ENCODE results near the gene PID1.

The PID1 gene

GRCh38 chr2:229257985-229258384, 13.1 kb downstream of the PID1 start:
- DNase-seq, result no peak

- DNase-seq, result no peak
Measured at GRCh38 chr2:229256376-229256775, 14.7 kb downstream of the PID1 start.

GRCh38 chr2:229254206-229254605, 16.9 kb downstream of the PID1 start:
- no peak for DNase-seq

GRCh38 chr2:229252996-229253395, 18.1 kb downstream of the PID1 start:
- DNase-seq, result no peak

- DNase-seq, result no peak
Measured at GRCh38 chr2:229252280-229252679, 18.8 kb downstream of the PID1 start.

- DNase-seq, result no peak
Measured at GRCh38 chr2:229249536-229249935, 21.6 kb downstream of the PID1 start.

GRCh38 chr2:229246334-229246733, 24.8 kb downstream of the PID1 start:
- DNase-seq, result no peak

GRCh38 chr2:229244975-229245374, 26.1 kb downstream of the PID1 start:
- no peak for DNase-seq

GRCh38 chr2:229243890-229244560, 27.1 kb downstream of the PID1 start:
- DNase-seq, result no peak

- DNase-seq, result no peak
Measured at GRCh38 chr2:229240984-229241491, 30.0 kb downstream of the PID1 start.

- no peak for DNase-seq
Measured at GRCh38 chr2:229239021-229239420, 32.1 kb downstream of the PID1 start.

GRCh38 chr2:229237270-229237669, 33.8 kb downstream of the PID1 start:
- DNase-seq, result no peak

- no peak for DNase-seq
Measured at GRCh38 chr2:229235131-229235914, 35.8 kb downstream of the PID1 start.

GRCh38 chr2:229231885-229232284, 39.2 kb downstream of the PID1 start:
- DNase-seq, result no peak

GRCh38 chr2:229231328-229231868, 39.7 kb downstream of the PID1 start:
- no peak for DNase-seq

- no peak for DNase-seq
Measured at GRCh38 chr2:229230911-229231310, 40.2 kb downstream of the PID1 start.

GRCh38 chr2:229230256-229230655, 40.8 kb downstream of the PID1 start:
- no peak for DNase-seq

- DNase-seq, result no peak
Measured at GRCh38 chr2:229226382-229226781, 44.7 kb downstream of the PID1 start.

- no peak for DNase-seq
Measured at GRCh38 chr2:229223107-229223506, 48.0 kb downstream of the PID1 start.

- no peak for DNase-seq
Measured at GRCh38 chr2:229221641-229222040, 49.4 kb downstream of the PID1 start.

GRCh38 chr2:229220254-229220653, 50.8 kb downstream of the PID1 start:
- no peak for DNase-seq

- DNase-seq, result no peak
Measured at GRCh38 chr2:229218329-229218921, 52.7 kb downstream of the PID1 start.

- no peak for DNase-seq
Measured at GRCh38 chr2:229212241-229212640, 58.8 kb downstream of the PID1 start.

GRCh38 chr2:229210641-229211040, 60.4 kb downstream of the PID1 start:
- no peak for DNase-seq

Measured in activated CD4-positive, CD25-positive, alpha-beta regulatory T cell (primary cell).